HG02870 (cell line): ENCODE results near the gene KRT84.

Experiments used
- ATAC-seq: cut with Tn5 transposase; IDR thresholded peaks from one replicate; pipeline ENCODE4 v1.9.1; 2021; ENCODE audit warnings: mild to moderate bottlenecking, moderate library complexity; ENCODE audit not compliant: unreplicated experiment

Gene KRT84

DNA sequence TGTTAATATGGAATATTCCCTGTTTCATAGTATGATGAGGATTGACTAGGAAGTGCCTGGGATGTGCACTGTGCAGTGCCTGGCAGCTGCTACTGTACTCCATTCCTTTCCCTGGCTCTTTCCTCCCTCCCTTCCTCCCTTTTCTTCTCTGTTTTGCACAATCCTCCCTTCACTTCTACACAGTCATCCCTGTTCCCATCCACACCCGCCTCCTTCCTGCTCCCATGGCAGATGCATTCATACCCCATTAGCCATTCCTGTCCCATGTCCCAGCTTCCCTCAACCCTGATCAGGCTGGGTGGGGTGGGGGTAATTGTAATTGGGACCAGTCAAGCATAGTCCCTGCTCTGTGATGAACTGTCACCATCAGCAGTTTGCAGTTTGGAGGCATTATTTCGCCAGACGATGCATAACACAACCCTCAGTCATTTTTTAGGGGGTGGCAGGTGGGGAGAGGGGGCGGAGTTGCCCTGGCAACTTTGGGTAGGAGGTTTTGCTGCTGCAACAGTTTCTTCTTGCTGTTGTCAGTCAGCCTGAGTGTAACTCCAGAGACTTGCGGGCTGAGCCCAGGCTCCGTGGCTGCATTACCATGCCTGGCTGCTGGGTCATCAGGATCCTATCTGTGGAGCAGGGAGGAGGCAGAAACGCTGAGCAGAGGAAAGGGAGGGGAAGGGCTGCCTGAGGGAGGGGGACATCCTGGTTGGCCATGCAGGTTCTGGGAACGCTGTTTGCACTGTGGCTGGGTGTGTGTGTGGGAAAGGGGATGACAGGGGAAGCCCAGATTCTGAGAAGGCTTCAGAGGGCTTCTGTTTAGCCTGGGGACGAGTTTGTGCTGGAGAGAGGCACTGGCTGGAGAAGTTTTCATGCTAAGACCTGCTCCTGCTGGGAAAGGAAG lies 4.1 kb upstream of the KRT84 start:
- no peak for ATAC-seq

DNA sequence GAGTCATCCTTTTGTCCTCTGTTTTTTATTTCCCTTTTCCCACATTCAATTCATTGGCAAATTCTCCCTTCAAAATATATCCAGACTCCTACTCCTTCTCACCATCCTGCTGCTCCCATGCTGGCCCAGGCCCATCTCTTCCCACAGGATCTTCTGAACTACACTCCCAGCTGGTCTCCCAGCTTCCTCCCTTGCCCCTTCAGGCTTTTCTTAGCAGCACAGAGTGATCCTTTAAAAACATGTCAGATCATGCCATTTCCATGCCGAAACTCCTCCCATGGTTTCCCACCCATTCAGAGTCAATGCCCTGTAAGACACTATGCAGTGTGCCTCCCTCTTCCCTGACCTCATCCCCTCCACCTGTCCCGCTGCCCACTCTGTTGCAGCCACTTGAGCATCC lies 2.4 kb upstream of the KRT84 start:
- ATAC-seq: no peak

DNA sequence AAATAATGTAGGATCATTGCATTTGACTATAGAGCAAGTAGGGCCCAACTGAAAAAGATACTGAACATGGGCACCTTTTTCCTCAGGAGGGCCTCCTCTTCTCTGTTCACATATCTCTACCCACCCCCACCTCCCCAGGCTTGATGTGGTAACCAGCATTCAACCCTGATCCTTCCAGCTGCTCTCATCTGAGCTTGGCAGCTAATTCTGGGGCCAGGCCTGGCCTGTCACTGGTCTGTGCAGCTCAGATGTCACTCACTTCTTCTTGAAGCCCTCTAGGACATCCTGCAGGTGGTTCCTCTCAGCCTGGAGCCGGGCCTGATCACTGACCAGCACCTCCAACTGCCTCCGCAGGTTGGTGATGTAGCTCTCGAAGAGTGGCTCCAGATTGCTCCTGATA lies 2.1 kb downstream of the KRT84 start:
- no peak for ATAC-seq

DNA sequence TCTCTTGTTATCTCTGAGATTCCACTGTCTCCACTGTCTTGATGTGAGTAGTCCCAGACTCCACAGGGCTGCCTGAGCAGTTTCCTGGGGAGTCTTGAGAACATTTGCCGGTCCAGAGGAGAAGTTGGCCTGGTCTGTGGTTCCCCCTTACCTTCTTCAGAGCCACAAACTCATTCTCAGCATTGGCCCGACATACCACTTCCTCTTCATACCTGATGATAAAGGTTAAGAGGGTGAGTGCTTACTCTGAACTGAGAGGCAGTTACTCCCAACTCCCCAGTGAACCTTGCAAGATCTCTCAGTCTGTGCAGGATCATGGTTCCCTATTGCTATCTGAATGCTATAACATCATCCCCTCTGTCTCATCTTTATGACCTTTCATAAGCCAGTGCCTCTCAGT lies 2.6 kb downstream of the KRT84 start:
- no peak for ATAC-seq

DNA sequence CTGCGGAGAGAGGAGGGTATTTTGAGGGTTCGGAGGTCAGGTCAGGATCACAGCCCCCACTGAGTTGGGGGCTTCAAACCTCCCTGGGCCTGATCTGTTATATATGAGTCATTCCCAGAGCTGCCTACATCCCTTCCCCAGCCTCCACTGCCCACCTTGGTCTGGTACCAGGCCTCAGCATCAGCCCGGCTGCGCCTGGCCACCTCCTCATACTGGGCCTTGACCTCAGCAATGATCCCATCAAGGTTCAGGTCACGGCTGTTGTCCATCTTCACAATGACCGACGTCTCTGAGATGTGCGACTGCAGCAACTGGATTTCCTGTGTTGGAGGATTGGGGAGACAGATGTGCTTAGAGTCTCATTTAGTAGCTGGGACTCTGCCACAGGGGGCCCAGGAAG lies 4.2 kb downstream of the KRT84 start:
- no peak for ATAC-seq

DNA sequence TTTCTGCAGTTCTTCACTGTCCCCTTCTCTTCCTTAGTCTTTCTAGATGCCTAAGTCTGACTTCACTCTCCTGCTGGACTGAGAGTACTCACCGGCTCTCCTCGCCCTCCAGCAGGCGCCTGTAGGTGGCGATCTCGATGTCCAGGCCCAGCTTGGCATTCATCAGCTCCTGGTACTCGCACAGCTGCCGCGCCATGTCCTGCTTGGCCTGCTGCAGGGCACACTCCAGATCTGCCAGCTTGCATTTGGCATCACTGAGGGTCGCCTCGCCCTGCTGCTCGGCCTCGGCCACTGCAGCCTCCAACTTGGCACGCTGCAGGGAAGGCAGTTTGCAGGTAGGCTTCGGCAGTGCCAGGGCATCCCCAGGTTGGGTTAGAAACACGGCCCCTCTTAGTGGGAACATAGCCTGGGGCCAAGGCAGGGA lies 5.2 kb downstream of the KRT84 start:
- no peak for ATAC-seq

DNA sequence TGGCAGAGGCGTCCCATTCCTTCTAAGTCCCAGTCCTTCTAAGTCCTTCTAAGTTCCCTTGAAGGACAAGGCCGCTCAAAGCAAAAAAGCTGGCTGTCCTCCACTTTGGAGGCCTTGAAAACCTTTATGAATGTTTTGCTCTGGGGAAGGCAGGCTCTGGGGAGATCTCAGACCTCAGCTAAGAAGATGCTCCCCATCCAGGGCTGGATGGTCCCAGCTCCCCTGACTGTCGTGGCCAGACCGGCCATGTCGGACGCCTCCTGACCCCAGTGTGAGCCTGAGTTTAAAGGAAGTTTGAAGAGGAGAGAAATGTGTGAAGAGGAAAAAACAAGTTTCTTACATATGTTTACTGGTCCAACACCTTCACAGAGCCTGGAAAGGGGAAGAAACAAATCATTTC lies 5.9 kb downstream of the KRT84 start:
- ATAC-seq: no peak

DNA sequence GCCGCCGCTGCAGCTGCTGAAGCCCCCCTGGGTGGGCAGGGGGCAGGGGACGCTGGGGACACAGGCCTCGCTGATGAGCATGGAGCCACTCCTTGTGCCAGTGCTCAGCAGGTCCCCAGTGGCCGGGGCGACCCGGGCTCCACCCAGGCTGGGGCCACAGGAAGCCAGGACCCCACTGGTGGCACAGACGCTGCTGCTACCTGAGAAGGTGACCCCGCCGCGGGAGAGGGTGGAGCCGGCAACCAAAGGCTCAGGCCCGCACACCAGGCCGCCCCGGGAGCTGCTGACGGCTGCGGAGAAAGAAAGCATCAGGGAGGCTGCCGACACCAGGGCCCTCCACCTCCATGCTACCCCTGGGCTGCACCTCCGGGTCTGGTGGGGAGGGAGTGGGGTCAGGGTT lies 7.4 kb downstream of the KRT84 start:
- no peak for ATAC-seq

DNA sequence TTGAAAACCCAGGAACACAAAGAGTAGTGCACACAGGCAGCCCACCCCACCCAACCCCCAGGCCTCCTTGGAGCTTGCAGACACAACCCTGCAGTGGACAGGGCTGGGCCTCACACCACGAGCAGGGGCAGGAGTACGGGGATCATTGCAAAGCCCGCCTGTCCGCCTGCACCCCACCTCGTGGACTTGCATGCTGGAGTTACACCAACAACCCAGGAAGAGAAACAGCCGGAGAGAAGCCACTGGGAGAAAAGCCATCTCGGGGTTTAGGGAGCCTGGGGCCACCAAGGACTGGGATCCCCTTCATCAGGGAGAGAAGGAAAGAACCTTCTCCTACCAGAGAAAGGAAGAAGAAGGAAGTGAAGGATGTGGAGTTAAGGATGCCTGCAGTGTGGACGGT lies 8.2 kb downstream of the KRT84 start:
- no peak for ATAC-seq

DNA sequence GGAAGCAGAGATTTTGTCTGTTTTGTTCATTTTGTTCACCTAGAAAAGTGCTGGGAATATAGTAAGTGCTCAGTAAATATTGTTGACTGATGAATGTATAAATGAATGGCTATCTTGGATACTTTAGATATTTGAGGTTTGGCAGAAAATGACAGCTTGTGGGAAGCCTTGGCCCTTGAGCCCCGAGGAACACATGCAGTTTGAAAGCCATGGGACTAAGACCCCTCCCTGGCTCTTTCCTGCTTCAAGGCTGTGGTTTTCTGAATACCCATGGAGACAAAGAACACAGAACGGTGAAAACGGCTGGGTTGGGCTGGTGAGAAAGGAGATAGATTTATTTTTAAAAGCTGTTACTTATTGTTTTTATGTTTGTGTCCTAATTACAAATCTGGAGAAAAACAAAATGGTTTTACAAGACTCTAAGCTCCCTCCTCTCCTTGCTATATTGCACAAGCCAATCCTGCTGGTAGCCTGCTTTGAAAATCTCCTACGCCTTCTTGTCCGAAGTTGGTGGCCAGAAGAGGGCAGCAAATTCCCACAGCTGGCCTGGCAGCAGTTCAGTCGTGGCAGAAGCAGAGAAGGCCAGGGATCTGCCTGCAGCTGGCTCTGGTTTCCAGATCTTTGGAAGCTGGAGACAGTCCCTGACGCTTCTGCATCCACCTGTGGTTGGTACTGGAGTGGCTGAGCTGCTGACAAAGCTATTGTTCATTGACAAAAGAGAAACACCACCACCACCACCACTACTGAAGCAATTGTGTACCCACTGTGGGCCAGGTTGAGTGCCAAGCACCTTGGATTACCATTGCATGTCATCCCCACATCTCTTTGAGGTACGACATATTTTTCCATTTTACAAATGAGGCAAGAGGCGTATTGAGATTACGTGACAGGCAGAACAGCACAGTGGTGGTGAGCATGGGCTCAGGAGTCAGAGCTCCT lies 13.0 kb downstream of the KRT84 start:
- no peak for ATAC-seq

DNA sequence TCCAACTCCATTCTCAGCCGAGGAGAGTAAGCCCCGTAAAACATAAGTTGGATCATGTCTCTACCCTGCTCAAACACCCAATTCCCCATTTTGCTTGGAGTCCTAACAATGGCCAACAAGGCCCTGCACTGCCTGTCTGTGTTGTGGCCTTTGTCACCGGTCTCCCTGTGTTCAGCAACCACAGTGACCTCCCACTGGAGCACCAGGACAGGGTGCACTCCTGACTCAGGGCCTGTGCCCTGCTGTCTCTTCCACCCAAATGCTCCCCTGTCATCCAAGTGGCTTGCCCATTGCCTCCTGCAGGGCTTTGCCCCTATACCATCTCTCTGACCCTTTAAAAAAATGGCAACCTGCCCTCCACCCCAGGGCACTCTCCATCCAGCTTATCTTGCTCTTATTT lies 13.7 kb downstream of the KRT84 start:
- ATAC-seq: no peak

DNA sequence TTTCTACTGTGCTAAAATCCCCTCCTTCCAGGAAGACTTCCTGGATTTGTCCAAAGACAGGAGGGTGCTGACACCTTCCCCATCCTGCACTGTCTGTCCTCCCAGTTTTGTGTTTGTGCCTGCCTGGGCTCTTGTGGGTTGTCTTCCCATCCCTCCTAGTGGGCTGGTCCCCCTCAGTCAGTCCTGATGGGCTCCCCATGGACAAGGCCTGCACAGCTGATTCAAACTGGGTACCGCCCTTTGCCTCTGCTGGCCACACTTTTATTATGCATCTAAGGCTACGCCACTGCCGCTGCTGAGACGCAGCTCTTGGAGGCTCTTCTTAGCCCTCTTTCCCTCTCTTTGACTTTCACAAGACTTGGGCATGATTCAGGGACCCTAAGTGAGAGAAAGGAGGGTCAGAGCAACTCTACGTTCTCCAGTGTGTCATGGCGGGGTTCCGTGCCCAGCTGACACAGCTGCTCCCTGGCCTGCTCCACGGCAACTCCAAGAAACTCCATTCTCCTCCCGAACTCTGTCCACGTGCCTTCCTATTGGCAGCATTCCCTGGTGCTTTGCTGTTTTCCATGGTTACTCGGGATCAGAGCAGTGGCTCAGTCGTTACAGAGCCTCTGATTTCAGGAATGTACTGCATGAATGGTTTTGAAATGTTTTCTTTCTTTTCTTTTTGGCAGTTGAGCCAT lies 14.4 kb downstream of the KRT84 start:
- no peak for ATAC-seq

DNA sequence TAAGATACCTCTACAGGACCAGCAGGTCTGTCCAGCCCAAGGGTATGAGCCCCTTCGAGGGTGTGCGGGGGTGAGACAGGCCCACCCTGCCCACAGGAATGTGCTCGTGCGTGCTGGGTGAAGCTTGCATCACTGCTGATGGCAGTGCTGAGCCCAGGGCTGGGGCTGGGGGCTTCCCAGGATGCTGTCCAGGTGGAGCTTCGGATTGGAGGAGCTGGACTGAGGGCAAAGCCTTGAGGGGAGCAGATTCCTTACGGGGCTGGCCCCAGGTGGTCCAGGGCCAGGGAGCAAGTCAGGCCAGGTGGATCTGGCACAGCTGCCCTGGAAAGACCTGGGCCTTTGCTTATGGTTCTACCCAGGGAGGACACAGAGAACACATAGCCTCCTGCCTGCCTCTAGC lies 15.6 kb downstream of the KRT84 start:
- no peak for ATAC-seq

DNA sequence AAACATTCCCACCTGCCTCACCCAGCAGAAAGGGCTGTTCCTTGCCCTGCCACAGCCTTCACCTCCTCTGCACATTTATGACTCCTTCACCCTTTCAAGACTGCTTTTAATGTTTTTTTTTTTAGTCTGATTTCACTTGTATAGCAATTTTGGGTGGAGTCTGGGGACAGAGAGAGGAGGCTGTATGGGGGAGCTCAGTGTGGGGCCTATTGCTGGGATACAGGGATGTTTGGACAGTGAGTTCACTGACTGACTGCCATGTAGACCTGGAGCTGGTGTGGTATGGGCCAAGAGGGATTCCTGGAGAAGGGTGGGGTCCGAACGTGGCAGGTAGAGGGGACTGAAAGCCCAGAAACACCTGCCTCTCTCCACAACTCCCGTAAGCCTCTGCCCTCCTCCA lies 16.2 kb downstream of the KRT84 start:
- ATAC-seq: no peak

DNA sequence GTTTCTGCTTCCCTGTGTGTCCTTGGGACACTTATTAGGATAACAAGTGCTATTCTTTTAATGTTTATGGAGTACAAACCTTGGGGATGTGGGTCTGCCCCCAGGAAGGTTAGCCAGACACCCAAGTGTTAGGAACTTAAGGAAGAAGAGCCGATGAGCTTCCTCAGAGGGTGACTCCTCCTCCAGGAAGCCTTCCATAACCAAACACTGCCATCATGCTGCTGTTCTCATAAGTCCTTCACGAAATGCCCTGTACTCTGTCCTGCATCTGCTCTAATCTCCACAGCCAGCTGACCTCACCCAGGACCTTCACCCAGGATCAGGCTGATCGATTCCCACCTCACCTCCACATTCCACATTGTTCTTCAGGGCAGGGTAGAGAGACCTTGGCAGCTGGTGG lies 16.9 kb downstream of the KRT84 start:
- no peak for ATAC-seq

DNA sequence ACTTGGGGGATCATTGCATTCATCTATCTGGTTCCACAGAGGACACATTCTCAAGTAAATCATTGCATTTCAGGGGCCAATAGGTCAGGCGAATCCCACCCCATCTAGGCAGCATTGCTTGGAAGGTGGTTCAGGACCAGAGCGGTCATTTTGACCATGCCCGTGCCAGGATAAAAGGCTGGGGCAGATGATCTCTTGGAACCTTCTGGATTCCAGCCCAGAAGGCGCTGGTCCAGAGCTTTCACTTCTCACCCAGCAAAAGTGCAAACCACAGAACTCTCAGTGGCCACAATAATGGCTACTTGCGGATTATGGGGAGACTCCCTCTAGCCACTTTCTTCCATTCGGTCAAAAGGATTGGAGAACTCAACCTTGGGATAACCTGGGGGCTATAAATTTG lies 17.6 kb downstream of the KRT84 start:
- ATAC-seq: no peak

DNA sequence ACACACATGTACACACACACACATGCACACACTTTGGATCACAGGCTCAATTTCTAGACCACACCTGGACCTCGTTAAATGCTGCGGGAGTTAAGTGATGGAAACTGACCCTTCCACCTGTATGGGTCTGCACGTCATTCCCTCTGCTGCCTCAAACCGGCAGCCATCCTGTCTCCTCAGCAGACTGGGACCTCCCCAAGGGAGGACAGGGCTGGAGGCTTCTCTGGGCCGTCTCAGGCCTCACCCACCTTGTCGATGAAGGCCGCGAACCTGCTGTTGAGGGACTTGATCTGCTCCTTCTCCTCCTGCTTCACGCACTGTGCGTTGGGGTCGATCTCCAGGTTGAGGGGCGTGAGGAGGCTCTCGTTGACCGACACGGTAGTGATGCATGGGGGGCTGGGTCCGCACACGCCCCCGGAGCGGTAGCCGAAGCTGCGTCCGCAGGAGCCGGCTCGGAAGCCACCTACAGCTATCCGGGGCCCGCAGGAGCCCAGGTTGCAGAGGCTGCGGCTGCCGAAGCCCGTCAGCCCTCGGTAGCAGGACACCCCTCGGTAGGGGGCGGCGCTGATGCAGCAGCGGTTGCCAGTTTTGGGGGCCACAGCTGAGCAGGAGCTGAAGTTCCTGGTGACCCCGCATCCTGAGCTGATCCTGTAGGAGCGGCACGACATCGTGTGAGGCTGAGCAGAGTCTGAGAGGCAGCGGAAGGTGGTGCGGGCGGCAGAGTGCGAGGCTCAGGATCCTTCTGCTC lies 18.5 kb downstream of the KRT84 start, which contains the start of gene KRT85:
TSS of gene KRT85 (minus strand) at position 744 of the 748 bp plus-strand sequence. CDS start at position 668, 76 bp downstream.
- ATAC-seq: no peak

DNA sequence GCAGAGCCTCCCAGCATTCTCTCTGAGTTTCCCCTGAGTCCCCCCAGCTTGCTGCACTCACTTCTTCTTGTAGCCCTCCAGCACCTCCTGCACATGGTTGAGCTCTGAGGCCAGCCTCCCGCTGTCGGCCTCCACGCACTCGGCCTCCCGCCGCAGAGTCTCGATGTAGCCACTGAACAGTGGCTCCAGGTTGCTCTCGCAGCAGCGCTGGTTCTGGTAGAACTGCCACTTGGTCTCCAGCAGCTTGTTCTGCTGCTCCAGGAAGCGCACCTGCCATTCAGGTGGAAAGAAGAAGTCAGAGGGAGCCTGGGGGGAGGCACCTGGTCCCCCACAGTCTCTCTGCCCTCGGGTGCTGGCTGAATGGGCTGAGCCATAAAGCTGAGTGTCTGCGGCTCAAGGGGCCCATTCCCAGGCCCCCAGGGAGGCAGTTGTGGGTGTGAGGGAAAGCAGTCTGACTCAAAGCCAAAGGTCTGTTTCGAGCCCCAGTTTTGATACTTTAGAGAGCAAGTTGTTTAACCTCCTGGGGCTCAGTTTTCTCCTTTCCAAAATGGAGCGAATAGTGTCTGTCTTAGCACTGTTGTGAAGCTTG lies 20.5 kb downstream of the KRT84 start:
- no peak for ATAC-seq

DNA sequence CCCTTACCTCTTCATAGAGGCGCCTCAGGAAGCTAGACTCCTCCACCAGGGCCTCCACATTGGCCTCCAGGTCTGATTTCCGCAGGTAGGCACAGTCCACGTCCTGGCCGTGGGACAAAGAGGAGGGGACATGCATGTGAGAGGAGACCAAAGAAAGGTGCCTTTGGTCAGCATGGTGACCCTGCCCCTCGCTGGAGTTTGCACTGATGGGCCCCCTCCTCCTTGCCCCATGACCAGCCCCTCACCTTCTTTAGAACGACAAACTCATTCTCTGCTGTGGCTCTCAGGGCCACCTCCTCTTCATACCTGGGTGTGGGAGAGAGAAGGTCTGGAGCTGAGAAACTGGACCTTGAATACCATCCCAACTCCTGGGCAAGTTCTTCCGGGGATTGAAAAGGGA lies 21.4 kb downstream of the KRT84 start:
- ATAC-seq: no peak

DNA sequence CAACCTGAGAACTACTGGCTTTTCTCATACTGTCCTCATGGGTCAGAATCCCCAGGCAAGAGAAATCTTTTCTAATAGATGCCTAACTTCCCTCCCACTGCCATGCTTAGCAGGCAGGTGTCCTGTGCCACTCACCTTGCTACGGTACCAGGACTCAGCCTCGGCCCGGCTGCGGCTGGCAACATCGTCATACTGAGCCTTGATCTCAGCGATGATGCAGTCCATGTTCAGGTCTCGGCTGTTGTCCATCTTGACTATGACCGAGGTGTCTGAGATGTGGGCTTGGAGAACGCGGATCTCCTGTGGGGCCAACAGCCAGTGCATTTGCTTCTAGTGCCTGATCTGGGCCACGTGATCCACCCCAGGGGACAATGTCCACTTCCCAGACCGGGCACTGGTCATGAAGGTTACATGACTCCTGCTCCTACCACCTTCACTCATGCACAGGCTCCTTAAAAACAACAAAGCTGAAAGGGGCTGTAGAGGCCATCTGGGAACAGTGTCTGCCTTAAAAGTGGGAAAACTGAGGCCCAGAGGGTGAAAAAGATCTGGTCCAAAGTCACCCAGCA lies 22.3 kb downstream of the KRT84 start:
- no peak for ATAC-seq
